Sigmoid colon (tissue), 7 donors: ENCODE results near the gene SLIT1. TPM values are rescaled to one million over a fixed set of nuclear protein-coding genes. Genes with fewer than 3 reads are reported as not detected.

Source experiments
- DNase-seq: peaks from one replicate; pipeline ENCODE4 v3.0.0-alpha.2; 2019
- H3K27ac ChIP-seq, 4 donors: fragments of 200-600 bp; sonication (generic); one replicate each; pipeline ENCODE4 v1.5.1; 2016 to 2019; ENCODE audit warnings: mild to moderate bottlenecking in 1 of 4
- H3K27me3 ChIP-seq, 3 donors: fragments of 200-600 bp; sonication (generic); one replicate each; pipeline ENCODE4 v1.5.1; 2019; ENCODE audit warnings: mild to moderate bottlenecking in 1 of 3
- H3K36me3 ChIP-seq, 4 donors: fragments of 200-600 bp; sonication (generic); one replicate each; pipeline ENCODE4 v1.5.1; 2016 to 2019
- H3K4me1 ChIP-seq, 4 donors: fragments of 200-600 bp; sonication (generic); one replicate each; pipeline ENCODE4 v1.5.1; 2017 to 2019
- H3K4me3 ChIP-seq, 4 donors: fragments of 200-600 bp; sonication (generic); one replicate each; pipeline ENCODE4 v1.5.1; 2017 to 2019; ENCODE audit warnings: mild to moderate bottlenecking in 2 of 4, moderate library complexity in 1 of 4
- H3K9me3 ChIP-seq, 4 donors: fragments of 200-600 bp in 3 of 4; sonication (generic) in 3 of 4; one replicate each; pipeline versions ENCODE4 v1.5.1 to v1.6.1; 2013 to 2019
- EP300 ChIP-seq, 4 donors: sonication (generic); formaldehyde crosslinking; IDR thresholded peaks; one replicate each; pipeline ENCODE4 v1.6.1; 2017; ENCODE audit warnings: antibody characterized with exemption in 4 of 4
- POLR2A ChIP-seq, 2 donors: fragments of 450-650 bp; IDR thresholded peaks; one replicate each; pipeline ENCODE4 v1.6.1; 2016; ENCODE audit warnings: antibody characterized with exemption in 2 of 2, mild to moderate bottlenecking in 2 of 2, moderate library complexity in 2 of 2
- POLR2AphosphoS5 ChIP-seq, 4 donors: sonication (generic); formaldehyde crosslinking; IDR thresholded peaks; one replicate each; pipeline ENCODE4 v1.6.1; 2017; ENCODE audit warnings: antibody characterized with exemption in 4 of 4
- WGBS, 2 donors: extraction: QIAGEN DNeasy Blood & Tissue Kit; methylation state at CpG; one replicate each; pipeline ENCODE4 v1.1.7; 2013; 5-methylcytosine and 5-hydroxymethylcytosine counted together
- intact Hi-C: fragments of 100-400 bp; cut with DNase I; formaldehyde crosslinking; loops from one replicate; pipeline ENCODE4 v1.15.1; 2023
- polyA plus RNA-seq, 3 donors: library from polyadenylated mRNA; stranded (reverse); fragments of 200-250 nt; gene quantifications; one replicate each; pipeline ENCODE4 v1.2.3, GENCODE V29; 2013
- total RNA-seq, 4 donors: library from RNA; depleted of rRNA; stranded (reverse); fragments of >200 nt; gene quantifications; one replicate each; pipeline ENCODE4 v1.1.0, GENCODE V29; 2016
- TF ChIP-seq, protein P1 (sequence below), 4 experiments: fragments of 450-650 bp in 3 of 4; fragments of 200-600 bp in 1 of 4; IDR thresholded peaks; one replicate each; pipeline ENCODE4 v1.5.1; 2016 to 2019; ENCODE audit warnings: antibody characterized with exemption in 4 of 4, mild to moderate bottlenecking in 3 of 4, moderate library complexity in 2 of 4
- donor health status: healthy with polysubstance abuse.
- donor health status: Bipolar disorder and iron deficiency.
- donor health status: healthy.

SLIT1 gene
- total and polyA plus RNA-seq, 7 donors, result under 0.01 to 1.4 (median 0.58) TPM; not detected in 1

DNA sequence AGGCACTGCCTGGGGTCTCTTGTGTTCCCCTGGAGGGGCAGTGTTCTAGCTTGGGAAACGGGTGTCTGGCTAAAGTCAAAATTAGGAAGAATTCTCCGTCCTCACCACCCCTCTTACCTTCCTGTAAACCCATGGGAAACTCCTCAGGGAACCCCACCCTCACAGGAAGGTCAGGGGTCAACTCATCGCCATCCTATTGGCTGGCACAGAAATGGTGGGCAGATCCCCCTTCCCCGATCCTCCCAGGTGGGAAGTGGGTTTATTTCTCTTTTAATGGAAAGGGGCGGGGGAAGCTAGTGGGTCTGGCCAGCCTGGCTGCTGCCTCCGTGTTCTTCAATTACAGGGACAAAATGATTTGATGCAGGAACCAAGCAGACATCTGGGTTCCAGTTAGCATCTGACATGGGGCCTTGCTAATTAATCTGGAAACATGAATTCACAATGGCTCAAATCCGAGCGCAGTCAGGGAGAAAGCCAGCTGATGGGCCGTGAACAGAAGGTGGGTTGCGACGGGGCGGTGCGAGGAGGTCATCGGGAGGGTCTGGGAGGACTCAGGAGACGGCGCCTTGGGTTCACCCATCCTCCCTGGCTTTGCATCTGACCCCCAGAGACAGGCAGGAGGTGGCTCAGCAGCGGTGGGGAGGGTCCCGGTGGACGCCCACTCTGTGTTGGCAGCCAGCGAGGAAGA, 66.6 kb downstream of the SLIT1 start:
- H3K9me3 ChIP-seq, result no peaks in the 10 kb centered on the region
- intact Hi-C loops, result no loop called here
- H3K4me1 ChIP-seq, result no peaks in the 10 kb centered on the region
- peak; percentile 61 for DNase-seq
- H3K27ac ChIP-seq, result no peak overlapping the region
- H3K27me3 ChIP-seq, result peaks cover 0 to 4% (median 0%) of the 10 kb centered on the region in 3 donors
- WGBS, 2 donors, result 65 to 76% methylated on average over 20 of the region's 20 CpGs
- no peaks in the 10 kb centered on the region for H3K36me3 ChIP-seq
- no peak for TF ChIP-seq POLR2AphosphoS5 (IDR thresholded peaks at IDR 0.05)
- H3K4me3 ChIP-seq, result no peak overlapping the region

- 33 to 47% methylated on average over 3 of the region's 3 CpGs for WGBS, 2 donors
- no peak for DNase-seq
- H3K36me3 ChIP-seq, result no peaks in the 10 kb centered on the region
- intact Hi-C loops, result no loop called here
- TF ChIP-seq, protein P1, sequence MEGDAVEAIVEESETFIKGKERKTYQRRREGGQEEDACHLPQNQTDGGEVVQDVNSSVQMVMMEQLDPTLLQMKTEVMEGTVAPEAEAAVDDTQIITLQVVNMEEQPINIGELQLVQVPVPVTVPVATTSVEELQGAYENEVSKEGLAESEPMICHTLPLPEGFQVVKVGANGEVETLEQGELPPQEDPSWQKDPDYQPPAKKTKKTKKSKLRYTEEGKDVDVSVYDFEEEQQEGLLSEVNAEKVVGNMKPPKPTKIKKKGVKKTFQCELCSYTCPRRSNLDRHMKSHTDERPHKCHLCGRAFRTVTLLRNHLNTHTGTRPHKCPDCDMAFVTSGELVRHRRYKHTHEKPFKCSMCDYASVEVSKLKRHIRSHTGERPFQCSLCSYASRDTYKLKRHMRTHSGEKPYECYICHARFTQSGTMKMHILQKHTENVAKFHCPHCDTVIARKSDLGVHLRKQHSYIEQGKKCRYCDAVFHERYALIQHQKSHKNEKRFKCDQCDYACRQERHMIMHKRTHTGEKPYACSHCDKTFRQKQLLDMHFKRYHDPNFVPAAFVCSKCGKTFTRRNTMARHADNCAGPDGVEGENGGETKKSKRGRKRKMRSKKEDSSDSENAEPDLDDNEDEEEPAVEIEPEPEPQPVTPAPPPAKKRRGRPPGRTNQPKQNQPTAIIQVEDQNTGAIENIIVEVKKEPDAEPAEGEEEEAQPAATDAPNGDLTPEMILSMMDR (IDR thresholded peaks at IDR 0.05), result no peak
- no peak for TF ChIP-seq POLR2AphosphoS5 (IDR thresholded peaks at IDR 0.05)
- TF ChIP-seq EP300 (IDR thresholded peaks at IDR 0.05), result no peak
- TF ChIP-seq POLR2A (IDR thresholded peaks at IDR 0.05), result no peak
- no peak overlapping the region for H3K4me3 ChIP-seq
- H3K27me3 ChIP-seq, result peaks cover 0 to 4% (median 0%) of the 10 kb centered on the region in 3 donors
- no peaks in the 10 kb centered on the region for H3K4me1 ChIP-seq
- no peak overlapping the region for H3K27ac ChIP-seq
- H3K9me3 ChIP-seq, result no peaks in the 10 kb centered on the region
These were observed 68.4 kb downstream of the SLIT1 start for GRCh38 chr10:97117372-97117771.

- Histone ChIP-seq H3K4me3 (no peak overlapping the region), H3K27ac (no peak overlapping the region), H3K36me3 (no peaks in the 10 kb centered on the region), H3K9me3 (no peaks in the 10 kb centered on the region), H3K27me3 (peaks cover 0 to 4% (median 0%) of the 10 kb centered on the region in 3 donors), H3K4me1 (no peaks in the 10 kb centered on the region)
- intact Hi-C loops, result no loop called here
- 70 to 74% methylated on average over 7 of the region's 7 CpGs for WGBS, 2 donors
- no peak for DNase-seq
- no peak for TF ChIP-seq POLR2A (IDR thresholded peaks at IDR 0.05)
- TF ChIP-seq POLR2AphosphoS5 (IDR thresholded peaks at IDR 0.05), result no peak
- no peak for TF ChIP-seq EP300 (IDR thresholded peaks at IDR 0.05)
- TF ChIP-seq, protein P1 (IDR thresholded peaks at IDR 0.05), result no peak
These were observed 69.1 kb downstream of the SLIT1 start for GRCh38 chr10:97116462-97117162.

GRCh38 chr10:97115846-97116245, 69.9 kb downstream of the SLIT1 start:
- no peak for TF ChIP-seq POLR2A (IDR thresholded peaks at IDR 0.05)
- no peak for TF ChIP-seq EP300 (IDR thresholded peaks at IDR 0.05)
- TF ChIP-seq POLR2AphosphoS5 (IDR thresholded peaks at IDR 0.05), result no peak
- TF ChIP-seq, protein P1 (IDR thresholded peaks at IDR 0.05), result no peak

DNA sequence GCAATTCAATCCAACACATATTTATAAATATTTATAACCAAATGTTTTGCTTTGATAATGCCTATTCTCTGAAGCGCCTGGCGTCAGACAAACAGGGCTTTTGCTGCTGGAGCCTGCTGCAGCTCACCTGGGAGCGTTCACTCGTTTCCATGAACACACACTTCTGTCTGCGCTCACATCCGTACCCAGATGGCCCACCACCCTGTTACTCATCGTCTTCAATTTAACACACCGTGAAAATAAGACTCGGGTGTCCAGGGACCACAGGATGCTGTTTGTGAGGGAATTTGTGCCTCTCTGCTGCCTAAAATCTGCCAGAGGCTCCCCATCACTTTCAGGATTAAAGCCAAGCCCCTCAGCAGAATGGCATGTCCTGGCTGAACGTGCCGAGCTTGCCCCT, 74.1 kb downstream of the SLIT1 start:
- intact Hi-C loops, result no loop called here
- WGBS, 2 donors, result 62 to 71% methylated on average over 11 of the region's 11 CpGs

More at GRCh38 chr10:97115846-97116245, 69.9 kb downstream of the SLIT1 start:
- H3K36me3 ChIP-seq, result no peaks in the 10 kb centered on the region
- intact Hi-C loops, result no loop called here
- 69 to 72% methylated on average over 2 of the region's 2 CpGs for WGBS, 2 donors
- H3K27me3 ChIP-seq, result peaks cover 0 to 4% (median 0%) of the 10 kb centered on the region in 3 donors
- DNase-seq, result no peak
- no peak overlapping the region for H3K27ac ChIP-seq
- no peaks in the 10 kb centered on the region for H3K9me3 ChIP-seq
- H3K4me3 ChIP-seq, result no peak overlapping the region
- H3K4me1 ChIP-seq, result no peaks in the 10 kb centered on the region

More for the DNA sequence above, 74.1 kb downstream of the SLIT1 start:
- no peak for DNase-seq
- Histone ChIP-seq H3K27me3 (no peaks in the 10 kb centered on the region), H3K4me1 (peaks cover 0 to 11% (median 0%) of the 10 kb centered on the region in 4 donors), H3K4me3 (no peak overlapping the region), H3K36me3 (no peaks in the 10 kb centered on the region), H3K9me3 (no peaks in the 10 kb centered on the region), H3K27ac (no peak overlapping the region)
- TF ChIP-seq EP300 (IDR thresholded peaks at IDR 0.05), result no peak
- TF ChIP-seq POLR2A (IDR thresholded peaks at IDR 0.05), result no peak
- TF ChIP-seq, protein P1 (IDR thresholded peaks at IDR 0.05), result no peak
- TF ChIP-seq POLR2AphosphoS5 (IDR thresholded peaks at IDR 0.05), result no peak
